ENCODE results near the gene VDAC1.
"Not testable (repeated sequence)": the region's sequence is repeated elsewhere in the genome, so short reads cannot be mapped to it uniquely, and the experiment has no call there.

Gene VDAC1

GRCh38 chr5:133936651-133937015, 68.1 kb downstream of the VDAC1 start:
- TF ChIP-seq EZH2phosphoT487 (IDR thresholded peaks at IDR 0.05; ENCODE audit: borderline replicate concordance, low read length) (no peak), CTCF (IDR thresholded peaks at IDR 0.05; ENCODE audit: low read depth, low read length, poor library complexity, severe bottlenecking) (no peak)
- peak overlapping the region; percentile 50 for H3K4me2 ChIP-seq (ENCODE audit: low read length)
- peaks cover 71% of the 10 kb centered on the region for H3F3A ChIP-seq (ENCODE audit: control insufficient read depth, insufficient read depth)
- H3K36me3 ChIP-seq (ENCODE audit: control insufficient read depth, low read length): peaks cover 3% of the 10 kb centered on the region; the same call in 1 of the 2 replicates
- peak overlapping the region; percentile 21; the same call in 1 of the 2 replicates for H3K4me3 ChIP-seq (ENCODE audit: low read length)
- no peaks in the 10 kb centered on the region for H3K9me2 ChIP-seq (replicated peaks; ENCODE audit: control insufficient read depth, low read length)
- H4K20me1 ChIP-seq (ENCODE audit: control insufficient read depth, insufficient read depth, low read depth, low read length): no peaks in the 10 kb centered on the region
- H3K27me3 ChIP-seq (ENCODE audit: control insufficient read depth, low read length): no peaks in the 10 kb centered on the region
- peaks cover 7% of the 10 kb centered on the region; the same call in 1 of the 2 replicates for H3K9me3 ChIP-seq (ENCODE audit: control insufficient read depth, insufficient read depth, low read length)
- peak overlapping the region; percentile 97 for H3K27ac ChIP-seq (ENCODE audit: low read depth, low read length)
- peaks cover 99% of the 10 kb centered on the region for H3K4me1 ChIP-seq (ENCODE audit: control insufficient read depth, low read length)
- no peaks in the 10 kb centered on the region for H3K79me2 ChIP-seq (ENCODE audit: control insufficient read depth, low read length)

- H3K9me3 ChIP-seq (ENCODE audit: control insufficient read depth, insufficient read depth, low read length); H4K20me1 ChIP-seq (ENCODE audit: control insufficient read depth, insufficient read depth, low read depth, low read length); H3K9me2 ChIP-seq (replicated peaks; ENCODE audit: control insufficient read depth, low read length); H3K27me3 ChIP-seq (ENCODE audit: control insufficient read depth, low read length); H3K36me3 ChIP-seq (ENCODE audit: control insufficient read depth, low read length); H3K79me2 ChIP-seq (ENCODE audit: control insufficient read depth, low read length): not testable (repeated sequence)
- H3K4me1 ChIP-seq (ENCODE audit: control insufficient read depth, low read length): peaks cover 99% of the 10 kb centered on the region
- H3K4me2 ChIP-seq (ENCODE audit: low read length): peak overlapping the region; percentile 87
- H3K27ac ChIP-seq (ENCODE audit: low read depth, low read length): peak overlapping the region; percentile 97
- peaks cover 71% of the 10 kb centered on the region for H3F3A ChIP-seq (ENCODE audit: control insufficient read depth, insufficient read depth)
- H3K4me3 ChIP-seq (ENCODE audit: low read length): peak overlapping the region; percentile 66
Observed at GRCh38 chr5:133935991-133936650, 68.7 kb downstream of the VDAC1 start.

- H3K27ac ChIP-seq (ENCODE audit: low read depth, low read length): peak overlapping the region; percentile 97
- H4K20me1 ChIP-seq (ENCODE audit: control insufficient read depth, insufficient read depth, low read depth, low read length): no peaks in the 10 kb centered on the region
- H3K79me2 ChIP-seq (ENCODE audit: control insufficient read depth, low read length): no peaks in the 10 kb centered on the region
- no peaks in the 10 kb centered on the region for H3K27me3 ChIP-seq (ENCODE audit: control insufficient read depth, low read length)
- H3K9me2 ChIP-seq (replicated peaks; ENCODE audit: control insufficient read depth, low read length): no peaks in the 10 kb centered on the region
- H3K36me3 ChIP-seq (ENCODE audit: control insufficient read depth, low read length): peaks cover 3% of the 10 kb centered on the region; the same call in 1 of the 2 replicates
- H3K9me3 ChIP-seq (ENCODE audit: control insufficient read depth, insufficient read depth, low read length): peaks cover 7% of the 10 kb centered on the region; the same call in 1 of the 2 replicates
- H3F3A ChIP-seq (ENCODE audit: control insufficient read depth, insufficient read depth): peaks cover 70% of the 10 kb centered on the region
- H3K4me1 ChIP-seq (ENCODE audit: control insufficient read depth, low read length): peaks cover 99% of the 10 kb centered on the region
- peak overlapping the region; percentile 87 for H3K4me2 ChIP-seq (ENCODE audit: low read length)
- TF ChIP-seq CTCF (IDR thresholded peaks at IDR 0.05; ENCODE audit: low read depth, low read length, poor library complexity, severe bottlenecking) (no peak), EZH2phosphoT487 (IDR thresholded peaks at IDR 0.05; ENCODE audit: borderline replicate concordance, low read length) (no peak)
- peak overlapping the region; percentile 66 for H3K4me3 ChIP-seq (ENCODE audit: low read length)
Observed at GRCh38 chr5:133935667-133935940, 69.2 kb downstream of the VDAC1 start.

GRCh38 chr5:133934822-133935666, 69.7 kb downstream of the VDAC1 start:
- Histone ChIP-seq H3K4me1 (ENCODE audit: control insufficient read depth, low read length) (peaks cover 99% of the 10 kb centered on the region), H3K36me3 (ENCODE audit: control insufficient read depth, low read length) (peaks cover 3% of the 10 kb centered on the region; the same call in 1 of the 2 replicates), H3K79me2 (ENCODE audit: control insufficient read depth, low read length) (no peaks in the 10 kb centered on the region), H4K20me1 (ENCODE audit: control insufficient read depth, insufficient read depth, low read depth, low read length) (no peaks in the 10 kb centered on the region), H3K4me3 (ENCODE audit: low read length) (peak overlapping the region; percentile 66), H3K9me3 (ENCODE audit: control insufficient read depth, insufficient read depth, low read length) (peaks cover 7% of the 10 kb centered on the region; the same call in 1 of the 2 replicates), H3F3A (ENCODE audit: control insufficient read depth, insufficient read depth) (peaks cover 65% of the 10 kb centered on the region), H3K27me3 (ENCODE audit: control insufficient read depth, low read length) (no peaks in the 10 kb centered on the region), H3K9me2 (replicated peaks; ENCODE audit: control insufficient read depth, low read length) (no peaks in the 10 kb centered on the region), H3K4me2 (ENCODE audit: low read length) (peak overlapping the region; percentile 87), H3K27ac (ENCODE audit: low read depth, low read length) (peak overlapping the region; percentile 97)
- TF ChIP-seq CTCF (IDR thresholded peaks at IDR 0.05; ENCODE audit: low read depth, low read length, poor library complexity, severe bottlenecking) (no peak), EZH2phosphoT487 (IDR thresholded peaks at IDR 0.05; ENCODE audit: borderline replicate concordance, low read length) (no peak)
